Hepatocyte (in vitro differentiated cells): ENCODE results near the gene PIK3R6. TPM values are rescaled to one million over a fixed set of nuclear protein-coding genes. Genes with fewer than 3 reads are reported as not detected.

Source experiments
- DNase-seq: peaks from one replicate; pipeline ENCODE4 v3.0.0-alpha.2; 2016; ENCODE audit warnings: low spot score
- H2AFZ ChIP-seq: fragments of 200-600 bp; sonication (generic); 2 replicates; pipeline ENCODE4 v1.6.0; 2016; ENCODE audit warnings: antibody characterized with exemption, mild to moderate bottlenecking
- H3K27ac ChIP-seq: fragments of 200-600 bp; sonication (generic); 2 replicates; pipeline ENCODE4 v1.5.1; 2016; ENCODE audit warnings: mild to moderate bottlenecking
- H3K27me3 ChIP-seq: fragments of 200-600 bp; sonication (generic); 2 replicates; pipeline ENCODE4 v1.6.1; 2016
- H3K36me3 ChIP-seq: fragments of 200-600 bp; sonication (generic); replicated peaks from 2 replicates; pipeline ENCODE4 v1.5.1; 2016; ENCODE audit warnings: low read depth; ENCODE audit not compliant: insufficient read depth
- H3K4me1 ChIP-seq: fragments of 200-600 bp; sonication (generic); 2 replicates; pipeline ENCODE4 v1.5.1; 2016; ENCODE audit warnings: mild to moderate bottlenecking, moderate library complexity; ENCODE audit not compliant: insufficient read depth
- H3K4me2 ChIP-seq: fragments of 200-600 bp; sonication (generic); 2 replicates; pipeline ENCODE4 v1.6.0; 2016
- H3K4me3 ChIP-seq: fragments of 200-600 bp; sonication (generic); 2 replicates; pipeline ENCODE4 v1.5.1; 2016; ENCODE audit warnings: mild to moderate bottlenecking
- H3K79me2 ChIP-seq: fragments of 200-600 bp; sonication (generic); 2 replicates; pipeline ENCODE4 v1.6.0; 2017; ENCODE audit warnings: mild to moderate bottlenecking
- H3K9me2 ChIP-seq: fragments of 200-600 bp; sonication (generic); replicated peaks from 2 replicates; pipeline ENCODE4 v1.6.0; 2017; ENCODE audit warnings: mild to moderate bottlenecking; ENCODE audit not compliant: insufficient read depth
- H3K9me3 ChIP-seq: fragments of 200-600 bp; sonication (generic); 2 replicates; pipeline ENCODE4 v1.5.1; 2016; ENCODE audit warnings: low read depth, mild to moderate bottlenecking
- H4K20me1 ChIP-seq: fragments of 200-600 bp; sonication (generic); 2 replicates; pipeline ENCODE4 v1.6.0; 2016; ENCODE audit warnings: mild to moderate bottlenecking; ENCODE audit not compliant: insufficient read depth, poor library complexity, severe bottlenecking
- CTCF ChIP-seq: fragments of 200-600 bp; sonication (generic); IDR thresholded peaks from 2 replicates; pipeline ENCODE4 v1.5.1; 2016; ENCODE audit warnings: antibody characterized with exemption, mild to moderate bottlenecking; ENCODE audit not compliant: poor library complexity
- EZH2 ChIP-seq: fragments of 200-600 bp; sonication (generic); IDR thresholded peaks from 2 replicates; pipeline ENCODE4 v1.6.1; 2016; ENCODE audit warnings: antibody characterized with exemption, mild to moderate bottlenecking, borderline replicate concordance
- EZH2phosphoT487 ChIP-seq: fragments of 200-600 bp; sonication (generic); IDR thresholded peaks from one replicate; pipeline ENCODE4 v1.6.1; 2018; ENCODE audit warnings: antibody characterized with exemption, mild to moderate bottlenecking, low read depth, moderate library complexity; ENCODE audit not compliant: unreplicated experiment, severe bottlenecking
- WGBS: methylation state at CpG from one replicate; pipeline ENCODE4 v1.1.6; 2016; ENCODE audit warnings: low lambda C conversion rate; ENCODE audit errors: missing lambda C conversion rate; 5-methylcytosine and 5-hydroxymethylcytosine counted together
- polyA plus RNA-seq: library from polyadenylated mRNA; unstranded; fragments of >200 nt; fragmentation: Nextera tagmentation; extraction: Ambion mirVana; gene quantifications from 2 replicates; pipeline ENCODE4 v1.2.1, GENCODE V29; 2016
- total RNA-seq: library from RNA; depleted of rRNA; stranded (reverse); fragments of >200 nt; gene quantifications from 2 replicates; pipeline ENCODE4 v1.2.3, GENCODE V29; 2014

Gene PIK3R6
- total and polyA plus RNA-seq, 2 experiments from 2014 or later: 0.07 to 0.10 TPM

DNA sequence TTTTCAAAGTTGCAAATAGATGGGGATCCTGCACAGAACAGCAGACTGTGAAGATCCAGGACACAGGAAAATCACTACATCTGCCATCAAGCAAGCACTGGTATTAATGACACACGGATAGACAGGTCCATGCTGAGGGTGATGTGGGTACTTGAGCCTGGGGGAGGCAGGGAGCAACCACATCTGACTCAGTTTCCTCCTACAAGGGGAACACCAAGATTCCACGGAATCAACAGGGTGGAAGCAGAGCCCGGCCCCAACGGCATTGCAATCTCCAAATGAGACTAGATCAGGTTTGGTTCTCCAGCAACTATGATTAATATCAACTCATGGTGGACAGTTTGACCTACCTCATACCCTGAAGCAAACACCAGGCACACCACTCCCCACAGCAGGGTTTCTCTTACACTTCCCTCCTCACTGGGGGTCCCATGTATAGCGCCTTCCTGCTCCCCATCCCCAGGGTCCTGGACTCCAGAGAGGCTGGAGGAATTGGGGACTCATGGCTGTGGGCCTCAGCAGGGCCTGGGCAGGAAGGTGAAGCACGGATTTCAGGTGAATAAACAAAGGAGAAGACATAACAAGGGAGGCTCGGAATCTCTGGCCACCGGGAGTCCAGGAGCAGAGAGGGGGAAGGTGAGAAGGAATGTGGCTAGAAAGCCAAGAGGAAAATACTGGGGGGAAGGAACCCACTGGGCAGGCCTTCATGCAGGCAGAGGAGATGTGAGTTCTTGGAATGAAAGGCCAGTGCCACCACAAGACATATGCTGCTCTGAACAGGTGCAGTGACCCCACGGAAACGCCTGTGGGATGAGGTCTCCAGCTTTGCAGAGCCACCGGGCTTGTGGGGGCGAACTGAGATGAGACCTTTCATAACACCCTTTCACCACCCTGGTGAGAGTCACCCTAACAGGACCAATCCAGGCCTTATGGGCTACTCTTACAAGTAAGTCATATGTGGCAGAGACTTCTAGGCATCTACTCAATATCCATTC is 29.5 kb upstream of the PIK3R6 start:
- H3K9me2 ChIP-seq: no peaks in the 10 kb centered on the region
- no peaks in the 10 kb centered on the region for H4K20me1 ChIP-seq
- no peaks in the 10 kb centered on the region for H3K36me3 ChIP-seq
- no peaks in the 10 kb centered on the region for H3K79me2 ChIP-seq
- 90% methylated on average over 12 of the region's 12 CpGs for WGBS
- no peak overlapping the region for H3K4me3 ChIP-seq
- peaks cover 3% of the 10 kb centered on the region for H3K4me1 ChIP-seq
- H2AFZ ChIP-seq: no peak overlapping the region
- TF ChIP-seq CTCF: no peak
- no peak for TF ChIP-seq EZH2
- TF ChIP-seq EZH2phosphoT487: no peak
- H3K27me3 ChIP-seq: peaks cover 17% of the 10 kb centered on the region
- no peak overlapping the region for H3K27ac ChIP-seq
- no peak for DNase-seq
- no peaks in the 10 kb centered on the region for H3K9me3 ChIP-seq
- no peak overlapping the region for H3K4me2 ChIP-seq

DNA sequence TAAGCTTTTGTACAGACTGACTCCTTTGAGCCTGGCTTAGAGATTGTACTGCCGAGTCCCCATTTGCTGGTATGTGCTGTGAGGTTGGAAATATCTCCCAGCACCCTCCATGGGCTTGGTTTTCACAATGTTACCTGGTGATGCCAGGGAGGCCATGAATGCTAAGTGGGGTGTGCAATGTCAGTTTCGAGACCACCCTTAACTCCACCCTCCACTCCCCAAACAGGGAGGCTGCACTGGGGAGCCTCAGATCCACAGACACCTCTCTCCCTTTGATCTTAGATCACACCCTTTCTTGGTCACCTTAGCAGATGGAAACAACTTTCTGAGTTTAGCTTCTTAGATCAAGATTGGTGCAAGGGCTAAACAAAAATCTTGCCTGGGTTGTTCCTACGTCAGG is 28.6 kb upstream of the PIK3R6 start:
- no peak for DNase-seq
- Histone ChIP-seq H3K36me3 (no peaks in the 10 kb centered on the region), H2AFZ (no peak overlapping the region), H3K4me2 (no peak overlapping the region), H3K9me3 (no peaks in the 10 kb centered on the region), H3K9me2 (no peaks in the 10 kb centered on the region), H3K4me1 (peaks cover 3% of the 10 kb centered on the region), H3K27me3 (peaks cover 17% of the 10 kb centered on the region), H3K79me2 (no peaks in the 10 kb centered on the region), H3K27ac (no peak overlapping the region), H3K4me3 (no peak overlapping the region), H4K20me1 (no peaks in the 10 kb centered on the region)
- 91% methylated on average over 3 of the region's 3 CpGs for WGBS
- no peak for TF ChIP-seq EZH2phosphoT487
- TF ChIP-seq EZH2: no peak
- TF ChIP-seq CTCF: no peak

GRCh38 chr17:8894673-8895578 is 27.5 kb upstream of the PIK3R6 start:
- H2AFZ ChIP-seq: no peak overlapping the region
- H3K36me3 ChIP-seq: no peaks in the 10 kb centered on the region
- peak; percentile 85 for DNase-seq
- peaks cover 3% of the 10 kb centered on the region for H3K4me1 ChIP-seq
- H3K9me2 ChIP-seq: no peaks in the 10 kb centered on the region
- no peaks in the 10 kb centered on the region for H3K79me2 ChIP-seq
- H4K20me1 ChIP-seq: no peaks in the 10 kb centered on the region
- H3K27ac ChIP-seq: no peak overlapping the region
- H3K27me3 ChIP-seq: peaks cover 17% of the 10 kb centered on the region
- no peak overlapping the region for H3K4me3 ChIP-seq
- peak overlapping the region; percentile 68 for H3K4me2 ChIP-seq
- TF ChIP-seq EZH2: no peak
- TF ChIP-seq CTCF: peak; percentile 80
- 41% methylated on average over 24 of the region's 24 CpGs for WGBS
- H3K9me3 ChIP-seq: no peaks in the 10 kb centered on the region
